PC-3 (cell line): ENCODE measurements around the gene AMMECR1L.

ENCODE experiments used
- EZH2 ChIP-seq: fragments of 300-600 bp; sonication (generic); IDR thresholded peaks from one replicate; pipeline ENCODE4 v1.6.1; 2017; ENCODE audit warnings: antibody characterized with exemption, mild to moderate bottlenecking, low read length; ENCODE audit not compliant: unreplicated experiment
- EZH2phosphoT487 ChIP-seq: fragments of 300-600 bp; sonication (generic); IDR thresholded peaks from 2 replicates; pipeline ENCODE4 v1.6.1; 2018; ENCODE audit warnings: mild to moderate bottlenecking, antibody characterized with exemption, low read length, borderline replicate concordance
- TF ChIP-seq, protein P1 (sequence below): fragments of 300-600 bp; sonication (generic); conservative IDR thresholded peaks from 2 replicates; pipeline ENCODE4 v1.5.1; 2017; ENCODE audit warnings: antibody characterized with exemption, low read depth, mild to moderate bottlenecking, low read length

DNA sequence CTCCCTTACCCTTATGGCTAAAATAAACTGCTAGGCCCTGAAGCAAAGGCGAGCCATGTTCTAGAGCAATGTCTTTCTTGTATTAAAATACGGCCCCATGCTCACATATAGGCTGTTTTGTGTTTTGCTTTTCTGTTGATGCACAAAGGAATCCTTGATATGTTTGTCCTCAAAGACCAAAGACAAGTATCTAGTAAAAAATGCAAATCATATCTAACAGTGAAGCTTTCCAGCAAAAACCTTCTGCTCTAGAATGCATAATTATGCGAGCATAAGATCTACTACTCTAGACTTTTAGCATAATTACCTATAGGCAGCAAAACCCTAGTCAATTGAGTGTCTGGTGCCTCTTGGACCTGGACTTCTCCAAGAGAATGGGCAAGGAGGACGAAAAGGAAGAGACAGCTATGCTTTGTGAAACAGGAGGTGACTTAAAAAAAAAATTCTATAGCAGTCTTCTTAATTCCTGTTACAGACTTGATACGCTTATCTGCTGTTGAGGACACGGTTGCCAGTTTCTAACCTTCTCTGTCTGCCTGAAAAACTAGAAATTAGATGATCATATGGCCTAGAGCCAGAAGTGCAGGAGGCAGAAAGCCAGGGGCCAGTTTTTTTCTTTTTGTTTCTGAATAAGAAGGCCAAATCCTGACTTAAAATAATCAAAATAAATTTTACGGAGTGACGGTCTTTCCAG, 1.5 kb upstream of the AMMECR1L start:
- TF ChIP-seq, protein P1, sequence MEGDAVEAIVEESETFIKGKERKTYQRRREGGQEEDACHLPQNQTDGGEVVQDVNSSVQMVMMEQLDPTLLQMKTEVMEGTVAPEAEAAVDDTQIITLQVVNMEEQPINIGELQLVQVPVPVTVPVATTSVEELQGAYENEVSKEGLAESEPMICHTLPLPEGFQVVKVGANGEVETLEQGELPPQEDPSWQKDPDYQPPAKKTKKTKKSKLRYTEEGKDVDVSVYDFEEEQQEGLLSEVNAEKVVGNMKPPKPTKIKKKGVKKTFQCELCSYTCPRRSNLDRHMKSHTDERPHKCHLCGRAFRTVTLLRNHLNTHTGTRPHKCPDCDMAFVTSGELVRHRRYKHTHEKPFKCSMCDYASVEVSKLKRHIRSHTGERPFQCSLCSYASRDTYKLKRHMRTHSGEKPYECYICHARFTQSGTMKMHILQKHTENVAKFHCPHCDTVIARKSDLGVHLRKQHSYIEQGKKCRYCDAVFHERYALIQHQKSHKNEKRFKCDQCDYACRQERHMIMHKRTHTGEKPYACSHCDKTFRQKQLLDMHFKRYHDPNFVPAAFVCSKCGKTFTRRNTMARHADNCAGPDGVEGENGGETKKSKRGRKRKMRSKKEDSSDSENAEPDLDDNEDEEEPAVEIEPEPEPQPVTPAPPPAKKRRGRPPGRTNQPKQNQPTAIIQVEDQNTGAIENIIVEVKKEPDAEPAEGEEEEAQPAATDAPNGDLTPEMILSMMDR, result no peak
- TF ChIP-seq EZH2, result no peak
- no peak for TF ChIP-seq EZH2phosphoT487
